ENCODE results near the gene POU6F2. TPM values are rescaled to one million over a fixed set of nuclear protein-coding genes. Genes with fewer than 3 reads are reported as not detected.

The POU6F2 gene
- total RNA-seq, 1 experiment from 2014 or later: not detected

DNA sequence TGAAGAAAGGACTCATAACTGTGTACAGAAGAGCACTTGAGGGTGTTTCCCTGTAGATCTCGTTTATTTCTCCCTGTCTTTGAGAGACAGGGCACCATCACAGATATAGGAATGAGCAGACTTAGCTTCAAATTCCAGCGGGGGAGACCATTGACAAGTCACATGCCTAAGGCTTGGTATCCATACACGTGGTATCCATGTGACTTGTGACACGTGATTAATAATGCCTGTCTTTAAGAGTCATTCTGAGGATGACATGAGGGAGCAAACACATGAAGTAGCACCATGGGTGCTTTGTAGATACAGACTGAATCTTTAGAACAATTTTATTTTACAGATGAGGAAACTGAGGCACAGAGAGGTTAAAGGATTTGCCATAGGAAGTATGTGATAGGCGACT lies 292.3 kb downstream of the POU6F2 start:
- Histone ChIP-seq H3K27me3 (replicated peaks; ENCODE audit: insufficient read depth, low read depth, low read length, poor library complexity) (peaks cover 23% of the 10 kb centered on the region), H3K36me3 (ENCODE audit: insufficient read depth, low read length, poor library complexity, severe bottlenecking) (no peaks in the 10 kb centered on the region), H3K27ac (ENCODE audit: low read depth, low read length, poor library complexity, severe bottlenecking) (no peak overlapping the region), H3K9me3 (ENCODE audit: low read depth, low read length, poor library complexity, severe bottlenecking) (no peaks in the 10 kb centered on the region), H3K4me1 (ENCODE audit: insufficient read depth, low read length, poor library complexity, severe bottlenecking) (no peaks in the 10 kb centered on the region), H3K4me3 (ENCODE audit: low read depth, low read length, poor library complexity, severe bottlenecking) (no peak overlapping the region)
- intact Hi-C loops (cut with micrococcal nuclease; ENCODE audit: unreplicated experiment): no loop called here
- TF ChIP-seq, protein P1, sequence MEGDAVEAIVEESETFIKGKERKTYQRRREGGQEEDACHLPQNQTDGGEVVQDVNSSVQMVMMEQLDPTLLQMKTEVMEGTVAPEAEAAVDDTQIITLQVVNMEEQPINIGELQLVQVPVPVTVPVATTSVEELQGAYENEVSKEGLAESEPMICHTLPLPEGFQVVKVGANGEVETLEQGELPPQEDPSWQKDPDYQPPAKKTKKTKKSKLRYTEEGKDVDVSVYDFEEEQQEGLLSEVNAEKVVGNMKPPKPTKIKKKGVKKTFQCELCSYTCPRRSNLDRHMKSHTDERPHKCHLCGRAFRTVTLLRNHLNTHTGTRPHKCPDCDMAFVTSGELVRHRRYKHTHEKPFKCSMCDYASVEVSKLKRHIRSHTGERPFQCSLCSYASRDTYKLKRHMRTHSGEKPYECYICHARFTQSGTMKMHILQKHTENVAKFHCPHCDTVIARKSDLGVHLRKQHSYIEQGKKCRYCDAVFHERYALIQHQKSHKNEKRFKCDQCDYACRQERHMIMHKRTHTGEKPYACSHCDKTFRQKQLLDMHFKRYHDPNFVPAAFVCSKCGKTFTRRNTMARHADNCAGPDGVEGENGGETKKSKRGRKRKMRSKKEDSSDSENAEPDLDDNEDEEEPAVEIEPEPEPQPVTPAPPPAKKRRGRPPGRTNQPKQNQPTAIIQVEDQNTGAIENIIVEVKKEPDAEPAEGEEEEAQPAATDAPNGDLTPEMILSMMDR (conservative IDR thresholded peaks at IDR 0.05; ENCODE audit: low read depth, low read length): no peak
- TF ChIP-seq EZH2 (IDR thresholded peaks at IDR 0.05; ENCODE audit: borderline replicate concordance, low read depth, low read length, poor library complexity, severe bottlenecking): no peak
- BruUV-seq (replicated peaks): no TSS peak
- POLR2A ChIA-PET (ENCODE audit: low non-redundant PET): no interaction called here
- CTCF ChIA-PET: no interaction called here
- no peak for DNase-seq (ENCODE audit: low spot score)

GRCh38 chr7:39271402-39271801 lies 293.7 kb downstream of the POU6F2 start:
- Histone ChIP-seq H3K27me3 (replicated peaks; ENCODE audit: insufficient read depth, low read depth, low read length, poor library complexity) (peaks cover 23% of the 10 kb centered on the region), H3K27ac (ENCODE audit: low read depth, low read length, poor library complexity, severe bottlenecking) (no peak overlapping the region), H3K4me3 (ENCODE audit: low read depth, low read length, poor library complexity, severe bottlenecking) (no peak overlapping the region), H3K36me3 (ENCODE audit: insufficient read depth, low read length, poor library complexity, severe bottlenecking) (no peaks in the 10 kb centered on the region), H3K4me1 (ENCODE audit: insufficient read depth, low read length, poor library complexity, severe bottlenecking) (no peaks in the 10 kb centered on the region), H3K9me3 (ENCODE audit: low read depth, low read length, poor library complexity, severe bottlenecking) (no peaks in the 10 kb centered on the region)
- ChIA-PET CTCF (no interaction called here), POLR2A (ENCODE audit: low non-redundant PET) (no interaction called here)
- intact Hi-C loops (cut with micrococcal nuclease; ENCODE audit: unreplicated experiment): no loop called here
- peak; percentile 38 for DNase-seq (ENCODE audit: low spot score)
- no TSS peak for BruUV-seq (replicated peaks)
- no peak for TF ChIP-seq EZH2 (IDR thresholded peaks at IDR 0.05; ENCODE audit: borderline replicate concordance, low read depth, low read length, poor library complexity, severe bottlenecking)
- TF ChIP-seq, protein P1 (conservative IDR thresholded peaks at IDR 0.05; ENCODE audit: low read depth, low read length): no peak

DNA sequence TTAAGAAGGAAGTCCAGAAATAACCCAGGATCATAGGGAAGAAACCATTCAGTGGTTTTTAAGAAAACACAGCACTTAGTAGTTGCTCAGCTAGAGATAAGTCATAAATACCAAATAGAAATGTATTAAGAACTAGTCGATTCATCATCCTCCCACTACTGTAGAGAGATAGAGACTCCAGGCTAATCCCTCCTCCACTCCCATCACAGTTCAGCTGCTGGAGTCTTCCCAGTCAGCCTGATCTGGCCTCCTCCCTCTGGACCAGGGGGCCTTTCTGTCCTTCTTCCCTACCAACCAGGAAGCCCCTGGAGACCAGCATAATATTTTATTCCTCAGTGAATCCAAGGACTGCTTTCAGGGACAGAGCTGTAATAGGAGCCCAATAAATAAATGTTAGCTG lies 294.4 kb downstream of the POU6F2 start:
- ChIA-PET CTCF (no interaction called here), POLR2A (ENCODE audit: low non-redundant PET) (no interaction called here)
- no TSS peak for BruUV-seq (replicated peaks)

More for the DNA sequence above, 294.4 kb downstream of the POU6F2 start:
- Histone ChIP-seq H3K4me1 (ENCODE audit: insufficient read depth, low read length, poor library complexity, severe bottlenecking) (no peaks in the 10 kb centered on the region), H3K27ac (ENCODE audit: low read depth, low read length, poor library complexity, severe bottlenecking) (no peak overlapping the region), H3K4me3 (ENCODE audit: low read depth, low read length, poor library complexity, severe bottlenecking) (no peak overlapping the region), H3K9me3 (ENCODE audit: low read depth, low read length, poor library complexity, severe bottlenecking) (no peaks in the 10 kb centered on the region), H3K36me3 (ENCODE audit: insufficient read depth, low read length, poor library complexity, severe bottlenecking) (no peaks in the 10 kb centered on the region), H3K27me3 (replicated peaks; ENCODE audit: insufficient read depth, low read depth, low read length, poor library complexity) (peaks cover 23% of the 10 kb centered on the region)
- no peak for TF ChIP-seq EZH2 (IDR thresholded peaks at IDR 0.05; ENCODE audit: borderline replicate concordance, low read depth, low read length, poor library complexity, severe bottlenecking)
- TF ChIP-seq, protein P1 (conservative IDR thresholded peaks at IDR 0.05; ENCODE audit: low read depth, low read length): no peak
- intact Hi-C loops (cut with micrococcal nuclease; ENCODE audit: unreplicated experiment): no loop called here
- no peak for DNase-seq (ENCODE audit: low spot score)

All from A673 (cell line).